HG03558 (cell line): Measurements from ENCODE around the gene HSD17B12.

ENCODE experiments used
- ATAC-seq: cut with Tn5 transposase; IDR thresholded peaks from one replicate; pipeline ENCODE4 v1.9.1; 2021; ENCODE audit warnings: moderate number of reproducible peaks; ENCODE audit not compliant: unreplicated experiment; ENCODE audit errors: extremely low read depth

Gene HSD17B12

DNA sequence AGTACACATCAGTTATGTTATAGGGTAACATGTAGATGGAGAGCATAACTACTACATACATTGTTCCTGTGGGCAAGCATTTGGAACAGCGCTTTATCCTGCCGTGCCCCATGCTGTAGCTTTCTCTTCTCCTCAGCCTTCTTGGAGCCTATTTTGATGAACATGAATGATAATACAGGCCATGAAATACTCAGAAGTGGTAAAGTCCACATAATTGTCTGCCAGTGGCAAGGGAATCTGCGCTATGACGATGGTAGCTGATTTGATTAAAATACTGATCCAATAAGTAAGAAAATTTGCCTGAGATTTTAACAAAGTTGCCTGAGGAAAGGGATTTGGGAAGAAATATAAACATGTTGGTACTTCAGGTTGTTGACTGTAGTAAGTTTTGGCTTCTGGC lies 223.4 kb downstream of the HSD17B12 start:
- ATAC-seq: no peak

DNA sequence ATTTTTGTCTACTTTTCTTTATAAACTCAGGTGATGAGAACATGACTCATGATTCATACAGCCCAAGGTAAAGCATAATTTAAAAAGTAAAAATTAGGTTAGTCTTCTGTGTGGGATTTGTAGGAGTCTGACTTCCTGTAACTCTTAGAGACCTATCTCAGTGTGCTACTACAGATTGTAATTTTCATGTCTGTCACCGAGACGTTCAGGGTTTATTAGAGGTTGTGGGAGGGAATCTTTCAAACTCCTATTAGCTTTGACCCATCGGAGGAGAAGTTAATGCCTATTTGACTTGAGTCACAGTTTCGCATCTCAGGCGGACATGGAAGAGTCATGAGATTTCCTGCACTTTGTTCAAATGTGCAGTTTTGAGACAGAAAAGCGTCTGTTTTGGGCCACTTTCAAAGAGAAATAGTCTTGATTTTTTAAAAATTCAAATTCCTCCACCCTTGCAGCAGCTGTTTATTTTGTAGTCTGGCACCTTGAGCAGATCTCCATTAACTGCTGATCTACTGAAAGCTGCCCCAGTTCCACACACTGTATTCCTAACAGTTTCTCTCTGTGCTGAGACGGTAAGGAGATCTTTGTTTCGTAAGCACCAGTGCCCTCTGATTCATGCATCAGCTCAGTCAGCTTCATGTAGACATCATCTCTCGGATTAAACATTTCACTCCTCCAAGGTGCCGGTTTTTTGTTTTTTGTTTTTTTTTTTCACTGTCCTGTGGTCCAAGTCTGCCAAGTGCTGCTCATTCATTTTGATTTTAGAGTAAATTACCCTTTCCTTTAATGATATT lies 224.4 kb downstream of the HSD17B12 start:
- no peak for ATAC-seq

DNA sequence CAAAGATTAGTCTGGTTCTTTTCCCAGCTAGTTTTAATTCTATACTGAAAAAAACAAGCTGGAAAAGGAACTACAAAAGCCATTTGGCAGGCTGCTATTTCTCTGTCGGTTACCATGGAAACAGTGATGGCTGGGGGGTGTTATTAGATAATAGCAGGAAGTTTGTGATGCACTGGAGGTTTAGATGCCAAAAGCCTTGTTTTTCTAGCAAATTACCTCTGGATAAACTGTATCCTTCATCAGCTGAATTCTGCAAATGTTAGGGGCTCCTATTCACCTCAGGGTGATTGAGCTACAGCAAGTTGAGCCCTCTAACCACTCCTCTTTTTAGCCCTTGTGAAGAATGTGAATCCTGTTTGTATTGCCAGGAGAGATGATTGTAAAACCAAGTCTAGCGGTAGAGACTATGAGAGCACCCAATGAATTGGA lies 225.3 kb downstream of the HSD17B12 start:
- ATAC-seq: no peak
